ENCODE measurements around the gene TTLL12.
A peak's percentile ranks its signal among the peaks of the same experiment; 100 is the strongest.

Gene TTLL12

DNA sequence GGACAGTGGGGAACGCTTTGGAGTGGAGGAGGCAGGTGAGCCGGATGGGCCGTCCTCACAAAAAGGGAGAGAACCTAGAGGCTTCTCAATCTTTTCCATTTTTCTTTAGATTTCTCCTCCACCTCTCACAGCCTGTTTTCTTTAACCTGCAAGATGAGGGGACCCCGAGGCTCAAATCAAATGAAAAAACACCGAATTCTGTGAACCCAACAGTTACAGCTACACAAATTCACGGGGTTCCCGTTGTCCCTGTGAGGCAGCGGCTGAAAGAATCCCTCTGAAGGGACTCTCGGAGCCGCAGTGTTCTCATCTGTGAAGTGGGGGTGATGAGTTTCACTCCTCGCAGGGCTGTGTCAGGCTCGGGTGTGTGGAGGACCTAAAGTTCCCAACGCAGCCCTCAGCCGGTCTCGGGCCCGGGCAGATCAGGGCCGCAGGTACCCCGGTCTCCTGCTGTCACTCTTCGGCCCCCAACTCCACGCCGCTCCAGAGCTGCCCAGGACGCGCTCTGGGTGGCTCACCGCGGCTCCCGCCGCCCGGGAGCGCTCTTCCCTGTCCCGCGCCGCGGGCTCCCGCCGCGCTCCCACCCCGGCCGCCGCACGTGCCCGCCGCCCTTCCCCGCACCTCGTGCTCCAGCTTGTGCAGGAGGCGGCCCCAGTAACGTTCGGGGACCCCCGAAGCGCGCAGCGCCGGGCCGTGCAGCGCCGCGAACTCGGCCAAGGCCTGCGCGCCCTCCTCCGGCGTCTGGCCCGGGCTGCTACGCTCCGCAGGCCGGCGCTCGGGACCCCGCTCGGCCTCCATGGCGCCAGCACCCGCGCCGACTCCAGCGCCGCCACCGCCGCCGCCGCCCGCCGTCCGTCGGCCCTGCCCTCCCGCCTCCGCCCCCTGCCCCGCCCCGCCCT is at the start of gene TTLL12:
Gene TTLL12, minus strand, starts transcription at position 863 of the 899 bp plus-strand sequence. Its CDS starts 65 bp downstream, at position 798.
- peak; percentile 41 to 60 for DNase-seq

DNA sequence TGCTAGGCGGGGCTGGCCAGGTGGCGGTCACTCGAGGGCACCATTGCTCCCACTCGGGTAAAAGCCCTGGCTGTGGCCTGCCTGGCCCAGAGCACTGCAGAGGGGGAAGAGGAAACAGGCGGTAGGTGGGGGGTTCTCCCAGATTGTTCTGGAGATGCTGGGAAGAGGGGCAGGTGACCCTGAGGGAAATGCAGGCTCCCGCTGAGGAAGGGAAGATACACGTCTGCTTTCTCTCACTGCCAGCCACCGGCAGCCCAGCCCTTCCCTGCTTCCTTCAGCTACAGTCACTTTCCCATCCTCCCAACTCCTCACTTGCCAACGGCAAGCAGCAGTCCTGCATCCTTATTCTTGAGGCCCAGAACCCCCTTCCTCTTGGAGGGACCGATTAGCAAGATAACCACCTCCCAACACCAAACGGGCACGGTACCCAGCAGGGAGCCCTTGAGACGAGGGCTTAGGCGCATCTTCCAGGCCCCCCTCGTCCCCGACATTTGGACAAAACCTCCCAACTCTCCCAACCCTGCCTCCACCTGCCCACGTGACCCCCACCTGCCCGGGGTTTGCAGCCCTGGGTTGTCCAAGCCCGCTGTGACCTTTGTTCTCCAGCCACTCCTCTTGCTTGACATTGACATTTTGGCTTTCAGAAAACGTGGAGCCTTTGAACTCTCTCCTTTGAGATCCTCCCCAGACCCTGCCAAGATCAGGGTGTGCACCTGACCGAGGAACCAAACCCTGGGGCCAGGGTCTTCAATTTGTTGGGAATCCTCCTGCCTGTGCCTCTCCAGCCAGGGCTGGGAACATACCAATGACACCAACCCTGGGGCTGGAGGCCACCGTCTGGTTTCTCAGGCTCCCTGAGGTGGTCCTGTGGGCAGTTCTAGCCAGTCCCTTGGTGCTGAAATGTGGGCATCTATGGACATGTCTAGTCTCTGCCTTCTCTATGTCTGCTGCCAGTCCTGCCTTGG is 48.8 kb upstream of the TTLL12 start:
- DNase-seq = no peak

DNA sequence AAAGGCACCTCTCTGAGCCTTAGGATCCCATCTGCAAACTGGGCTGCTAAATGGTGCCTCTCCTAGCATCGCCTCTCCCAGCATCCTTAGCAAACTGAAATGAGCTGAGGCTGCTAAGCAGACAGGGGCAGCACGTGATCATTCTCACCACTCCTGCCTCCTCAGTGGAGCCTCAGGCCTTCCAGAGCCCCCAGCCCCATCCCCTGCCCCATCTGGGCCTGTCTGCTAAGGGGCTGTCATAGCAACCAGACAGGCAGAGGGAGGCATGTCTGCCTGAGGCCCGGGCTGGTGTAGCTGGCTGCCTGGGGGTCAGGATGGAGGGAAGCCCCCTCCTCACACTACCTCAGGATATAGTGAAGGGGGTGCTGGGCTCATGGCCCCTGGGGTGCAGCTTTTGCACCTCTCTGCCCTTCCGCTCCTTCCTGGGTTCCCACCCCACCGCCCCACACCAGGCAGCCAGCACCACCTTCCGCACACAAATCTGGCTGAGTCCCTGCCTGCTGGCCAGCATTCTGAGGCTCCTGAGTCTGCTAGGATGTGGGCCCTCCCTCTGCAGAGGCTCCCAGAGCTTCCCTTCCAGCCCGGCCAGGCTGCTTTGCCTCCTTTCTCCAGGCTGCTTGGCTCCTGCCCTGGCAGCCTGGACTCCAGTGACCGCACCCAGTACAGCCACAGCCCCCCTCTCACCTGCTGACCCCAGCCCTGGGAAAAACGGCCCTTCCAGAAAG is 47.5 kb upstream of the TTLL12 start:
- no peak for DNase-seq

DNA sequence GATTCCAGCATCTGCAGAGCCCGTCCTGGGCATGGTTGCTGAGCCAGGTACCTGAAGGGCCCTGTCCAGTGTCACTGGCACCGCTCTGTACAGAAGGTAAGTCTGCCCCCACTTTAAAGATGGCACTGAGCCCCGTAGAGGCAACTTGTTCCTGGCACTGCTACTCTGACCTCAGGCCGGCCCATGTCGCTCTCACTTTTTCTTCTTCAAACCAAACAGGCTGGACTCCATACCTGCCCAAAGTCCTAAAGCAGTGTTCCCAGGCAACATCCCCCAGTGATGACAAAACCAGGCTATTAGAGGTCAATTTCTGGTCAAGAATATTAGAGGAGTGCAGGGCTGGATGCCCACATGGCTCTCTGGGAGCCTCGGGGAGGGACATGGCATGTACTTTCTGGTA is 46.6 kb upstream of the TTLL12 start:
- DNase-seq = no peak

DNA sequence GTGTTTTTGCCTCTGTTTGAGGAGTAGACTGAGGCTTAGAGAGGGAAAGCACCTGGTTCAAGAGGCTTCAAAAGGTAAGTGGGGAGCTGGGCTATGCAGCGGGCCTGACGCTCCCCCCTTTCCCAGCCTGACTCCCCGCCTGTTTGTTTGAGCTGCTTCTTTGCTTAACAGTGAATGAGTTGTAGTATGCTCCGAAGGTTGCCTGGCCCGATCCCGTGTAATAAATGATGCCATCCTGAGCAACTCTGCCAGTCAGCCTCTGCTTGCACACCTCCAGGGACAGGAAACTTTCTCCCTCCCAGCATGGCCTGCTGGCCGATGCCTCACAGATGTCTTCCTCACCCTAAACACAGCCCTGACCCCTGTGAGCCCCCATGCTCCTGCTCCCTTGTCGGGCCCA is 45.5 kb upstream of the TTLL12 start:
- no peak for DNase-seq

DNA sequence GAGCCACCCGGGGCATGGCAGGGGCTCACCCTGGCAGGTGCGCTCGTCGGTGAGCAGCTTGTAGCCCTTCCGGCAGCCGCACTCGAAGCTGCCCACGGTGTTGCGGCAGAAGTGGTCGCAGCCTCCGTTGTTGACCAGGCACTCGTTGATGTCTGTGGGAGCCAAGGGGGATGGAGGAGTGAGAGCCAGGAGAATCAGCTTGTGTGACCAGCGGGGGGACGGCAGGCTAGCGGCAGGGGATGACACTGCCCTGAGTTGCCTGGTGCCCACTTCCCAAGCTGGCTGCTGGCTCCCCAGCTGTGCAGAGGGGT is 44.7 kb upstream of the TTLL12 start:
- no peak for DNase-seq

DNA sequence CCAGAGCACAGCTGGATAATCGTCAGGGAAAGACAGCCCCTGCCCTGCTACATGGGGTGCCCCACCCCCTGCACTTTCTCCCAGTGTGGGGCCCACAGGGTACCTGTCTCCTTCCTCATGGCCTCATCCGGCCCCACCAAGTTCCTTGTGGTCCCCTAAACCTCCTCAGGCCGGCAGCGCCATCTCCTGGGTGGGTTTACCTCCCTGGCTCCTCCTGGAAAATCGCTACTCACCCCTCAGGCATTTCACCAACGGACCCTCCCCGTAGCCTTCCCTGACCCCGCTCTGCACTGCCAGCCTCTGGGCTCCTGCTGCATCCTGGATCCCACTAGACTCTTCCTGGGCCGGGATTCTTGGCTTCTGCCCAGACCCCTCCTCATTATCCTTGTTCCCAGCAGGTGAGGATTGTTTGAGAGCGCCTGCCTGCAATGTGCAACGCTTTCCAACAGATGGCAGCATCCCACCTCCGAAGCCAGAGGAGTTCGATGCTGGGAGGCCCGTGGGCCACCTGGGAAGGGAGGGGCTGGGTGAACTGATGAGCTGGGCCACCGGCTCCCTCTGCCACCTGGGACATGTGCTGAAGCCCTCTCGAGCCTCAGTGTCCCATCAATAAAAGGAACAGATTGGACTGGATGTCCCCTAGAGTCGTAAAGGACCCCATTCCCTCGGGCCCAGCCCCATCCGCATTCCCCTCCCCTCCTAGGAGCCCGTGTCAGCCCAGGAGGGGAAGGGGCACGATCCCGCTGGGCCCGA is 44.2 kb upstream of the TTLL12 start:
- DNase-seq = peak; percentile 60 to 70

DNA sequence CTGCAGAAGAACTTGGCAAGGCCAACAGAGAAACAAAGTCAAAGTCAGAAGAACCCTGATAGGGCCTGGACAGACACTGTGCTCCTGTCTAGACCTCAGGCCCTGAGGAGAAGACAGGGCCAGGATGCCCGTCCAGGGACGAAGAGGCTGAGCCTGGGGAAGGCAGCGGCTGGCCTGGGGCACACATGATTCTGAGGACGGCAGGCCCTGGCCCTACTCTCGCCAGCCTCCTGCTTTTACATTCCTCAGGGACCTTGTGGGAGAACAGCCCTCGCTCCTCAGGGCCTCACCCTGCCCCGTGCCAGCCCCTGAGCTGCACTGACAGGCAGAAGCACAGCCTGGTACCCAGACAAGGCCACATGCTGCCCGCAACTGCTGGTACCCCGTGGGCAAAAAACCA is 43.6 kb upstream of the TTLL12 start:
- no peak for DNase-seq

DNA sequence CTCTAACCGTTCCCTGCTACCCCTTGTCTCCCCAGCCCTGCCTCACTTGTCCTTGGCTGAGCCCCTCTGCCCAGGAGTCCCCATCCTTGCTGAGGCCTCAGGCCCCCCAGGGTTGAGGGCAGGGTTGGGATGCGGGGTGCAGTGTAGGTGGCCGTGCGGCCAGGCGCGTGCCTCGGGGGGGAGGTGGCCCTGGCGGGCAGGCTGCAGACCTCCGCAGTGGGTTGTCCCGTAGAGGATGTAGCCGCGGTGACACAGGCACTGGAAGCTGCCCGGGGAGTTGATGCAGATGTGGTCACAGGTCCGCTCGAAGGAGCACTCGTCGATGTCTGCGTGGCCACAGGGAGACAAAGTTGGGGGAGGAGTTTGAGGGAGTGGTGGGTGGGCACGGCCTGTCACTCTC is 41.9 kb upstream of the TTLL12 start:
- DNase-seq = no peak

DNA sequence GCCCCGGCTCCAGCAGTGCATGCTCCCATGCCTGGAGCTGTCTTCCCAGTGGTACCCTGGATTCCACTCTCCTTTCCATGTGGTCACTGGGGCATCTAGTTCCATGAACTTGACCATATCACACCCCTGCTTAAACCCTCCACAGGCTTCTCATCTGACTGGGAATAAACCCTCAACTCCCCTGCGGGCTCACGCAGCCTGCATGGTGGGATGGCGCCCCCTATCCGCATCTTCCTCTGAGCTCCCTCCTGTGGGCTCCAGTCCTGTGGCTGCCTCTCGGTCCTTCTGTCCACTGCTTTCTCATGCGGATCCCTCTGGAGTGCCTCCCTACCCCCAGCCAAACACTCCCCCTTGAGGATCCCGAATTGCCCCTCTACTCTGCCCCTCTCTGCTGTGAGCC is 41.4 kb upstream of the TTLL12 start:
- DNase-seq = no peak

DNA sequence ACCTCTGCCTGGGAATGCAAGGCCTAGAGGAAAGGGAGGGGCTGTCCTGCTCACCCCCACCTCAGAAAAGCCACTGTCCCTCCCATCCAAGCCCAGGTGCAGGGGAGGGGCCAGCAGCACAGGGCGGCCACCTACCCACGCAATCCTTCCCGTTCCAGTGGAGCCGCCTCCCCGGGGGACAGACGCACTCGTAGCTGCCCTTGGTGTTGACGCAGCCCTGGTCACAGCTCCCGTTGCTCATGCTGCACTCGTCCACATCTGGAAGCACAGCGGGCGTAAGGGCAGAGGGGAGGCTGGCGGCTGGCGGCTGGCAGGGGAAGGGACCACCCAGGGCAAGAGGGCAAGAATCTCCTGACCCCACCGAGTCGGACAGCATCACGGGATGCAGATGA is 40.3 kb upstream of the TTLL12 start:
- DNase-seq = no peak

DNA sequence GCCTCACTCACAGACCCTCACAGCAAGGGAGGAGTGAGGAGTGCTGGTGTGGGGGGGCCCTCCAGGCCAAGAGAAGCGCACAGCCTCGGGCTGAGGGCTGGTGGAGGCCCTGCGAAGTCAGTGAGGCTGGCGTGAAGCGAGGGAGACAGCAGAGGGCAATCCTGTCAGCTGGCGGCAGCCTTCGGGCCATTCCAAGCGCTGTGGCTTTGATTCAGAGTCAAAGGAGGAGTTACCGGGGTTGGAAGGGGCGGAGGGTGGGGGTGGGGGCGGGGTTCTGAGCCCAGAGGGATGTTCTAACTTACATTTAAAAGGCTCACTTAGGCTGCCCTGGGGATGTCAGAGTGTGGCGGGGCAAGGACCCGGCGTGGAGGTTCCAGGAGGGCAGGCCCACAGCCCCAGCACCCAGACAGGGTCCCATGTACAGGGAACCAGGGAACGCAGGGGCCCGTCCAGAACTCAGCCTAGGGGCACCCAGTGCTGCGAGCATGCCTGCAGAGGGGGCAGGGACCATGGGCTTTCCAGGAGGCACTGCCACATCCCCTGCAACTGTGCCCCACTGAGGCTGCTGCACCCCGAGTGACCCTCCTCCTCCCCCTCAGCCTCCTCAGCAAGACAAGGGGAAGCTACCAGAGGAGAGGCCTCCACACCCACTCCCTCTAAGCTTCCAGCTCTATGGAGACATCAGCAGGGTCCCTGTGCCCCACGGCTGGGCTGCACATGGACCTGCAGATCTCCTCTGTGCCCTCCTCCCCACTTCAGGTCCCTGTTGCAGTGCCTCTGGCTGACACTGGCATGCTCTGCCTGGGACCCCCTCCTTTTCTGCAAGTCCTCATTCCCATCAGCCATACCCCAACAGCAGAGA is 39.7 kb upstream of the TTLL12 start:
- DNase-seq = no peak

DNA sequence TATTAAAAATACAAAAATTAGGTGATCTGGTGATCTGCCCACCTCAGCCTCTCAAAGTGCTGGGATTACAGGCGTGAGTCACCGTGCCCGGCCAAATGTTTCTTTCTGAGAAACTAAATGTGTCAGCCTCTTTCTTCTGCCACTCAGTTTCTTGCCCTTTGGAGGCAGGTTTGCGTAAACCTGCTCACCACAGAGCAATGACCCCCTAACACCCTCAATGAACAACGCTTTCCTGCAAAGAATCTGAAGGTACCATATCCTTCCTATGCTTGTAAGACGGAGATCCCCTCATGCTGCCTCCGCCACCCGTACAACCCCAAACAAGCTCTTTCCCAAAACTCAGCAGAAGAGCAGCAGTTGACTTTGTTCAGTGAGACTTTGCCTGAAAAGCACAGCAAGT is 38.7 kb upstream of the TTLL12 start:
- DNase-seq = no peak

DNA sequence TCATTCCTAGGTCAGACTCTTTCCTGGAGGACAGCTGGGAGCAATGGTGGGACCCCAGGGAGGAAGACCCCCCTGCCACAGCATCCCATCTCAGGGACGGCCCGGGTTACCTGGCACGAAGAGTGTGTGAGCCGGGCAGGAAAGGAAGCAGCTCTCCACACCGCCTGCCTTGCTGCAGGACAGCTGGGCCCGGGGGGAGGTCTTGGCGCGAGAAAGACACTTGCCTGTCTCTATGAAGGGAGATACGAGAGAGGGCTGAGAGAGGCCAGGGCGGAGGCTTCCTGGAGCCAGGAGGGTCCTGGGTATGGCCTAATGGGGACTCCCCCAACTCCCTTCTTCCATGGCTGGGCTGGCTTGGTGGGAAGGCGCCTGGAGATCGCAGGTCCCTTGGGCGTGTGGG is 36.1 kb upstream of the TTLL12 start:
- DNase-seq = no peak

DNA sequence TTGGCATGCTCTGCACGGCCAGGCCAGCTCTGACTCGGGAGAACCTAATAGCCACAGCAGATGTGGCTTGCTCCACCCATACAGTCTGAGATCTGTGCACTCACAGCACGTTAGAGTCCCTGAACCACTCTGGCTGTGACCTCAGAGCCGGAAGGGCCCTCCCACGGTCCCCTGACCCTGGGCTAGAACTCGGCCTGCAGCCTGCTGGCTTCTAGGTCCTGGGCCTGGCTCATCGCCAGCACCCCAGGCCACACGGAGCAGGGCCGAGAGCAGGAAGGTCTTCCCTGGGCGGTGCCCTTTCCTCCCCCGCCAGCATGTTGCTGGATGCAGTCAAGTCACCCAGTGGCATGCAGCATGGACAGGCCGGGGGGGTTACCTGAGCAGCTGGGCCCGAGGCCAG is 35.3 kb upstream of the TTLL12 start:
- DNase-seq = no peak

DNA sequence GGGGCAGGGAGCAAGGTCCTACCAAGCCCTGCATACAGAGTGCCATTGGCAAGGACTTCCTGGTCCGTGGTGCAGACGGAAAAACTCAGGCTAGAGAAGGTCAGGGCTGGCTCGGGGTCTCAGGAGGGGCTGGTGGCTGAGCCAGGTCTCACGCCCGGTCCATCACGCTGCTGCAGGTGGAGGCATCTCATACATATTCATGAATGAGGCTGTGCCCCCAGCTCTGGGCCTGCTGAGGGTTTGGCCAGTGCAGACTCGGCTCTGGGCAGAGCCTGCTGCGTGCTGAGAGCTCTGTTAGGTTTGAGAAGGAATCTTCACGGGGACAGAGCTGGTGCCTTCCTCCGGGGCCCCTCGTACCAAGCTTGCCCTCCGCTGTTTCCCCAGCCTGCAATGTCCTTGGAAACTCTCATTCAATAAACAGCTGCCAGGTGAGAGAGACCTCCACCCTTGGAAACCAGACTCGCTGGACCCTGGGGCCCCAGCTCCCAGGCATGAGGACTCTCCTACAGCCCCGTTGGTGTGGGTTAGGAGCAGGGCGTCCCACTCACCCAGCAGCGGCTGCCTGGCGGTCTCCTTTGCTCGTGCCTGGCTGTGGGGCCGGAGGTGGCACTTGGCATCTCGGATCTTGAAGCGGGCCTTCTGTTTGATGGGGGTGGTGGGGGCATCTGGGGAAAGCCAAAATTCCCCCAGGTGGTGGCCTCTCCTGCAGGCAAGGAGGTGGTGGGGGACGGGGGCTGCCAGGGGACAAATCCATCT is 33.9 kb upstream of the TTLL12 start:
- DNase-seq = no peak

DNA sequence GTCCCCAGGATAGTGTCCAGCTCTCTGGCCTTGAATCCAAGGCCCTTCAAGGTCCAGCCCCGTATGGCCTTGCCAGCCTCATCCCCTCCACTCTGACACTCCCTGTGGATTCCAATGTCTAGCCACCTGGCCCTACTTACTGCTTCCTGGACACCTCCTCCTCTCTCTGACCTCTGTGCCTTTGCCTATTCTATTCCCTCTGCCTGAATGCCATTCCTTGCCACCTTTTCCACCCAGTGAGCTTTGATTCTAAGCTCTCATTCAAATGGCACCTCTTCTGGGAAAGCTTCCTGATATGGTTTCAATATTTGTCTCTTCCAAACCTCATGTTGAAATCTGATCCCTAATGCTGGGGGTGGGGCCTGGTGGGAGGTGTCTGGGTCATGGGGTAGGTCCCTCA is 31.9 kb upstream of the TTLL12 start:
- no peak for DNase-seq

DNA sequence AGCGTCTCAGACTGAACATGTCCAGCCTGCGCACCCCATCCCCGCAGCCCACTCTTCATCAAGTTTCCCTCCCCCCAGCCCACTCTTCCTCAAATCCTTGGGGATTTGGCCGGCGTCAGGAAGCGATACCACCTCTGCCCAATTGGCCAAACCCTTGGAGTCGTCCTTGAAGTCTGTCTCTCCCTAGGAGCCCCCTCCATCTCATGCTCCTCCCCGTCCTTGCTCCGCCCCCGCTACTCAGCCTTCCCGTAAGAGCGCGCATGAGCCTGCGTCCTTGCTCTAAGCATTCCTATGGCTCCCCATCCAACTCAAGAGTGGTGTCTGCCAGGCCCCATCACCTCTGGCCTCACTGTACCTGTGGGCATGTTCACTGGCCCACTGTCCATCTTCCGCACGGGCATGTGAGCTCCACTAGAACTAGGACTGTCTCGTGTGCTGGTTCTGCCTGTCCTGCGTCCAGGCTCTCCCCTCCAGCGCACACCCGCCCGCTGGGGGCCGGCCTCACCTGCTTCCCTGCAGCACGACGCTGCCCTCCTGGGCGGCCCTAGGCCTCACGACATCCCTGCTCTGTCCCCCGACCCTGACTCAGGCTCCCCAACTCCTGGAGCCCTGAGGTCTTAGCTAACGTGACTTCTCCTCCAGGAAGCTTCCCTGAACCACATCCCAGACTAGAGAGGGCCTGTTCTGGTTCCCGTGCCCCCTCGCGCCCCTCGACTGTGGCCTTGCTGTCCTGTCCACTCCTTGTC is 30.5 kb upstream of the TTLL12 start:
- no peak for DNase-seq

DNA sequence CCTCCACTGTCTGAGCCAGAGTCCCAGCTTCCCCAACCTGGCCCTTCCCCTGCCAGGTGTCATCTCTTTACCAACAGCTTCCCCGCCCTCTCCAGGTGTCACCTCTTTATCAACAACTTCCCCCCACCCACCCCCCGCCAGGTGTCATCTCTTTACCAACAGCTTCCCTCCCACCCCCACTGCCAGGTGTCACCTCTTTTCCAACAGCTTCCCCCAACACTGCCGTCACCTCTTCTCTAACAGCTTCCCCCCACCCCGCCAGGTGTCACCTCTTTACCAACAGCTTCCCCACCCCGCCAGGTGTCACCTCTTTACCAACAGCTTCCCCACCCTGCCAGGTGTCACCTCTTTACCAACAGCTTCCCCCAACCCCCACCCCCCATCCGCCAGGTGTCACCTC is 29.8 kb upstream of the TTLL12 start:
- no peak for DNase-seq

DNA sequence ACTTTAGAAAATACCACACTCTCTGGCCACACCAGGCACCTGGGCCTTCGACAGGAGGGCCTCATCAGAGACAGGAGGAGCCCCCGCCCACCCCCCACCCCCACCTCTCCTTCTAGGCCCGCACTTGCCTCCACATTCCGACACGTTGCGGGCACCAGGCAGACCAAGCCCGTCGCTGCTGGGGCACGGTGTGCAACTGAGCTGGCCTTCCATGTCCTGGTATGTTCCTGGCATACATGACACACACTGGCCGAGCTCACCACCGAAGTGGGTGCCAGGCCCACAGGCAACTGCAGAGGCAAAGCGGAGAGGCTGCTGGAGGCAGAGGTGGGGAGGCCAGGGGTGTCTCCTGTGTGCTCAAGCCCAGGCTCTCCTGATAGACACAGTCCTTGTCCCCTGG is 27.0 kb upstream of the TTLL12 start:
- DNase-seq = no peak
